Adipose tissue (tissue), 3 donors: ENCODE data around the gene ECHS1. TPM values are rescaled to one million over a fixed set of nuclear protein-coding genes. Genes with fewer than 3 reads are reported as not detected.
"Not testable (repeated sequence)": the region's sequence is repeated elsewhere in the genome, so short reads cannot be mapped to it uniquely, and the experiment has no call there.

Experiments
- H3K27ac ChIP-seq: one replicate; pipeline ENCODE4 v1.5.1; 2013; ENCODE audit warnings: low read depth, low read length
- WGBS, 3 donors: extraction: QIAGEN DNeasy Blood & Tissue Kit; methylation state at CpG; one replicate each; pipeline ENCODE4 v1.1.7; 2013; 5-methylcytosine and 5-hydroxymethylcytosine counted together
- polyA plus RNA-seq, 3 donors: library from polyadenylated mRNA; stranded (reverse); fragments of 200-250 nt; gene quantifications; one replicate each; pipeline ENCODE4 v1.2.3, GENCODE V29; 2013
- donor health status: healthy with polysubstance abuse.
- donor health status: Bipolar disorder and iron deficiency.
- donor health status: healthy.

The ECHS1 gene
- polyA plus RNA-seq, 3 donors, result 82.3 to 405 (median 199) TPM

- 2 to 3% (median 2%) methylated on average over 48 to 75 of the region's 75 CpGs for whole genome bisulfite sequencing, 3 donors
Observed at GRCh38 chr10:133335246-133336117, 37.7 kb downstream of the ECHS1 start.

GRCh38 chr10:133334503-133335245, 38.5 kb downstream of the ECHS1 start:
- 14 to 17% (median 15%) methylated on average over 36 to 49 of the region's 51 CpGs for WGBS, 3 donors
- H3K27ac ChIP-seq, result no peak overlapping the region

More at GRCh38 chr10:133335246-133336117, 37.7 kb downstream of the ECHS1 start:
- H3K27ac ChIP-seq, result no peak overlapping the region

GRCh38 chr10:133332936-133333699, 40.0 kb downstream of the ECHS1 start:
- WGBS, 3 donors, result 73 to 87% (median 83%) methylated on average over 30 of the region's 30 CpGs
- no peak overlapping the region for H3K27ac ChIP-seq

GRCh38 chr10:133329491-133330202, 43.5 kb downstream of the ECHS1 start:
- H3K27ac ChIP-seq, result no peak overlapping the region
- 9% methylated on average over 37 of the region's 37 CpGs for WGBS, 3 donors

GRCh38 chr10:133328358-133329343, 44.5 kb downstream of the ECHS1 start:
- no peak overlapping the region for H3K27ac ChIP-seq
- WGBS, 3 donors, result 71 to 84% (median 80%) methylated on average over 15 of the region's 15 CpGs

GRCh38 chr10:133327651-133328357, 45.4 kb downstream of the ECHS1 start:
- no peak overlapping the region for H3K27ac ChIP-seq
- WGBS, 3 donors, result 35 to 50% (median 41%) methylated on average over 11 to 12 of the region's 12 CpGs

GRCh38 chr10:133326745-133327650, 46.2 kb downstream of the ECHS1 start:
- no peak overlapping the region for H3K27ac ChIP-seq
- 22 to 32% (median 25%) methylated on average over 26 to 28 of the region's 28 CpGs for WGBS, 3 donors

- WGBS, 3 donors, result 29 to 37% (median 35%) methylated on average over 9 of the region's 9 CpGs
- no peak overlapping the region for H3K27ac ChIP-seq
Observed at GRCh38 chr10:133326223-133326551, 47.0 kb downstream of the ECHS1 start.

GRCh38 chr10:133325440-133326222, 47.5 kb downstream of the ECHS1 start:
- WGBS, 3 donors, result 2 to 3% (median 2%) methylated on average over 64 to 91 of the region's 91 CpGs
- no peak overlapping the region for H3K27ac ChIP-seq

GRCh38 chr10:133324857-133325260, 48.3 kb downstream of the ECHS1 start:
- WGBS, 3 donors, result 14 to 22% (median 19%) methylated on average over 20 of the region's 20 CpGs
- no peak overlapping the region for H3K27ac ChIP-seq

GRCh38 chr10:133324198-133324792, 48.9 kb downstream of the ECHS1 start:
- no peak overlapping the region for H3K27ac ChIP-seq
- 5 to 8% (median 6%) methylated on average over 10 to 13 of the region's 13 CpGs for WGBS, 3 donors

- not testable (repeated sequence) for H3K27ac ChIP-seq
- WGBS, 3 donors, result 59 to 74% (median 67%) methylated on average over 9 to 12 of the region's 14 CpGs
Observed at GRCh38 chr10:133322064-133322709, 51.0 kb downstream of the ECHS1 start.

GRCh38 chr10:133320852-133321422, 52.2 kb downstream of the ECHS1 start:
- H3K27ac ChIP-seq, result not testable (repeated sequence)
- WGBS, 3 donors, result 86 to 96% (median 94%) methylated on average over 6 of the region's 6 CpGs
